H9 (cell line): ENCODE data around the gene BCLAF1. TPM values are rescaled to one million over a fixed set of nuclear protein-coding genes. Genes with fewer than 3 reads are reported as not detected.

Source experiments
- DNase-seq: peaks from one replicate; pipeline ENCODE4 v3.0.0-alpha.2; 2017
- H2AFZ ChIP-seq: one replicate; pipeline ENCODE4 v1.6.1; 2013; ENCODE audit warnings: mild to moderate bottlenecking, low read length, control low read depth, moderate library complexity
- H2AK5ac ChIP-seq: 2 replicates; pipeline ENCODE4 v1.6.1; 2013; ENCODE audit warnings: low read length, control low read depth, mixed read lengths; ENCODE audit not compliant: insufficient read length
- H2BK120ac ChIP-seq: one replicate; pipeline ENCODE4 v1.6.1; 2013; ENCODE audit warnings: low read depth, mild to moderate bottlenecking, low read length, control low read depth, inconsistent platforms; ENCODE audit not compliant: poor library complexity, severe bottlenecking
- H2BK12ac ChIP-seq: 2 replicates; pipeline ENCODE4 v1.6.1; 2013; ENCODE audit warnings: low read length, control low read depth, mixed read lengths, low read depth; ENCODE audit not compliant: insufficient read length
- H2BK15ac ChIP-seq: 2 replicates; pipeline ENCODE4 v1.6.1; 2013; ENCODE audit warnings: low read depth, low read length, control low read depth
- H2BK20ac ChIP-seq: one replicate; pipeline ENCODE4 v1.6.1; 2013; ENCODE audit warnings: low read depth, mild to moderate bottlenecking, low read length, control low read depth, inconsistent platforms; ENCODE audit not compliant: poor library complexity, severe bottlenecking
- H2BK5ac ChIP-seq: 2 replicates; pipeline ENCODE4 v1.6.1; 2013; ENCODE audit warnings: low read length, control low read depth, mixed read lengths; ENCODE audit not compliant: insufficient read length
- H3K14ac ChIP-seq: 2 replicates; pipeline ENCODE4 v1.6.1; 2013; ENCODE audit warnings: low read length, control low read depth; ENCODE audit not compliant: insufficient read depth
- H3K18ac ChIP-seq: 2 replicates; pipeline ENCODE4 v1.6.1; 2013; ENCODE audit warnings: low read depth, mild to moderate bottlenecking, mixed read lengths, low read length, control low read depth; ENCODE audit not compliant: insufficient read length
- H3K23ac ChIP-seq: 2 replicates; pipeline ENCODE4 v1.6.1; 2013; ENCODE audit warnings: low read length, control low read depth, mixed read lengths, low read depth; ENCODE audit not compliant: insufficient read length
- H3K23me2 ChIP-seq: 2 replicates; pipeline ENCODE4 v1.6.1; 2013; ENCODE audit warnings: low read depth, mild to moderate bottlenecking, mixed read lengths, low read length, control low read depth; ENCODE audit not compliant: insufficient read length, poor library complexity, severe bottlenecking
- H3K27ac ChIP-seq: 2 replicates; pipeline ENCODE4 v1.5.1; 2013; ENCODE audit warnings: low read length, control low read depth, mixed read lengths, low read depth; ENCODE audit not compliant: insufficient read length
- H3K27me3 ChIP-seq: 2 replicates; pipeline ENCODE4 v1.6.1; 2013; ENCODE audit warnings: low read length, control low read depth, inconsistent platforms; ENCODE audit not compliant: insufficient read depth
- H3K4ac ChIP-seq: 2 replicates; pipeline ENCODE4 v1.6.1; 2013; ENCODE audit warnings: low read depth, mild to moderate bottlenecking, control low read depth, inconsistent platforms, low read length, moderate library complexity
- H3K4me1 ChIP-seq: 2 replicates; pipeline ENCODE4 v1.6.1; 2013; ENCODE audit warnings: low read length, control low read depth, inconsistent platforms; ENCODE audit not compliant: insufficient read depth
- H3K4me2 ChIP-seq: 2 replicates; pipeline ENCODE4 v1.6.1; 2013; ENCODE audit warnings: low read length, control low read depth, mixed read lengths; ENCODE audit not compliant: insufficient read length, insufficient read depth
- H3K56ac ChIP-seq: 2 replicates; pipeline ENCODE4 v1.6.1; 2013; ENCODE audit warnings: low read depth, mild to moderate bottlenecking, mixed read lengths, low read length, control low read depth; ENCODE audit not compliant: insufficient read length
- H3K79me1 ChIP-seq: 2 replicates; pipeline ENCODE4 v1.6.1; 2013; ENCODE audit warnings: low read depth, mild to moderate bottlenecking, moderate library complexity, low read length, control low read depth, inconsistent platforms; ENCODE audit not compliant: insufficient read depth, poor library complexity, severe bottlenecking
- H3K79me2 ChIP-seq: 2 replicates; pipeline ENCODE4 v1.6.1; 2013; ENCODE audit warnings: low read length, control low read depth, inconsistent platforms; ENCODE audit not compliant: insufficient read depth
- H3K9ac ChIP-seq: 2 replicates; pipeline ENCODE4 v1.6.1; 2013; ENCODE audit warnings: low read length, control low read depth, mixed read lengths; ENCODE audit not compliant: insufficient read length; ENCODE audit errors: extremely low read depth
- H3K9me3 ChIP-seq: one replicate; pipeline ENCODE4 v1.6.1; 2013; ENCODE audit warnings: low read depth, low read length, inconsistent platforms; ENCODE audit not compliant: control insufficient read depth
- H3T11ph ChIP-seq: one replicate; pipeline ENCODE4 v1.6.1; 2013; ENCODE audit warnings: mild to moderate bottlenecking, low read length, control low read depth, inconsistent platforms
- H4K20me1 ChIP-seq: one replicate; pipeline ENCODE4 v1.6.1; 2013; ENCODE audit not compliant: control insufficient read depth, insufficient read length, insufficient read depth
- H4K5ac ChIP-seq: 2 replicates; pipeline ENCODE4 v1.6.1; 2013; ENCODE audit warnings: low read depth, mild to moderate bottlenecking, mixed read lengths, low read length, control low read depth; ENCODE audit not compliant: insufficient read length
- H4K8ac ChIP-seq: replicated peaks from 2 replicates; pipeline ENCODE4 v1.6.1; 2013; ENCODE audit warnings: low read length, control low read depth, mixed read lengths, low read depth; ENCODE audit not compliant: insufficient read length
- H4K91ac ChIP-seq: 2 replicates; pipeline ENCODE4 v1.6.1; 2013; ENCODE audit warnings: low read depth, mild to moderate bottlenecking, moderate library complexity, mixed read lengths, low read length, control low read depth; ENCODE audit not compliant: insufficient read length
- H3K27ac Mint-ChIP-seq, 3 experiments: 2 replicates in 2 of 3; 3 replicates in 1 of 3; pipeline ENCODE4 v1.8.0; 2020 to 2021; ENCODE audit warnings: mixed read lengths in 3 of 3, mild to moderate bottlenecking in 1 of 3, moderate library complexity in 1 of 3
- H3K27me3 Mint-ChIP-seq: 2 replicates; pipeline ENCODE4 v1.8.0; 2021; ENCODE audit warnings: low read depth, mild to moderate bottlenecking, moderate library complexity, mixed read lengths
- H3K36me3 Mint-ChIP-seq, 3 experiments: 2 replicates in 2 of 3; 3 replicates in 1 of 3; pipeline ENCODE4 v1.8.0; 2020 to 2021; ENCODE audit warnings: low read depth in 3 of 3, mixed read lengths in 3 of 3; ENCODE audit not compliant: insufficient read depth in 1 of 3
- H3K4me1 Mint-ChIP-seq, 2 experiments: 2 replicates each; pipeline ENCODE4 v1.8.0; 2020; ENCODE audit warnings: mixed read lengths in 2 of 2
- H3K4me3 Mint-ChIP-seq, 2 experiments: 2 replicates in 1 of 2; 3 replicates in 1 of 2; pipeline ENCODE4 v1.8.0; 2020 to 2021; ENCODE audit warnings: mild to moderate bottlenecking in 2 of 2, mixed read lengths in 2 of 2, moderate library complexity in 1 of 2
- H3K9me3 Mint-ChIP-seq, 2 experiments: 2 replicates in 1 of 2; 3 replicates in 1 of 2; pipeline ENCODE4 v1.8.0; 2020; ENCODE audit warnings: mild to moderate bottlenecking in 2 of 2, mixed read lengths in 2 of 2, moderate library complexity in 1 of 2
- CTCF ChIP-seq: fragments of 200-600 bp; sonication (generic); conservative IDR thresholded peaks from 3 replicates; pipeline ENCODE4 v1.8.0; 2021; ENCODE audit warnings: antibody characterized with exemption, mild to moderate bottlenecking
- WGBS: extraction: QIAGEN DNeasy Blood & Tissue Kit; methylation state at CpG from one replicate; pipeline ENCODE4 v1.1.7; 2013; ENCODE audit warnings: missing lambda C conversion rate, low lambda C conversion rate, mixed read lengths; ENCODE audit not compliant: insufficient read length; ENCODE audit errors: extremely low coverage; 5-methylcytosine and 5-hydroxymethylcytosine counted together
- total RNA-seq: library from RNA; stranded (reverse); gene quantifications from 2 replicates; pipeline ENCODE4 v1.2.1, GENCODE V29; 2021

BCLAF1 gene
- total RNA-seq, 1 experiment from 2014 or later: 257 TPM

GRCh38 chr6:136331461-136331860 lies 41.8 kb upstream of the BCLAF1 start:
- Histone ChIP-seq H3K56ac (no peak overlapping the region), H3K79me2 (no peaks in the 10 kb centered on the region), H2BK15ac (no peak overlapping the region), H3K4ac (no peak overlapping the region), H2BK5ac (no peak overlapping the region), H4K8ac (no peak overlapping the region), H4K20me1 (no peaks in the 10 kb centered on the region), H3K9ac (no peak overlapping the region), H3K27me3 (no peaks in the 10 kb centered on the region), H3K4me1 (no peaks in the 10 kb centered on the region), H2BK120ac (no peak overlapping the region), H3K23me2 (no peaks in the 10 kb centered on the region), H3K23ac (no peak overlapping the region), H3K18ac (no peak overlapping the region), H3K4me2 (no peak overlapping the region), H2BK20ac (no peak overlapping the region), H4K91ac (no peak overlapping the region), H2AFZ (no peak overlapping the region), H3K79me1 (no peaks in the 10 kb centered on the region), H3T11ph (no peak overlapping the region), H3K9me3 (no peaks in the 10 kb centered on the region), H3K27ac (no peak overlapping the region), H4K5ac (no peak overlapping the region), H2AK5ac (no peak overlapping the region), H3K14ac (no peak overlapping the region), H2BK12ac (no peak overlapping the region)
- no peak for DNase-seq
- TF ChIP-seq CTCF: no peak
- Mint-ChIP-seq H3K4me3 (no peak overlapping the region), H3K9me3 (no peaks in the 10 kb centered on the region), H3K36me3 (no peaks in the 10 kb centered on the region), H3K27ac (no peak overlapping the region), H3K27me3 (no peaks in the 10 kb centered on the region), H3K4me1 (peaks cover 6% of the 10 kb centered on the region in 2 experiments; a peak in 3 of 4 replicates)
- WGBS: no CpG with 5 or more reads among the region's 1 CpG
